Stimulated activated CD8-positive, alpha-beta memory T cell treated with anti-CD3 and anti-CD28 coated beads, Interleukin-7, amount 100 ng/mL, for 48 hours (primary cell): ENCODE results near the gene LHPP.

Experiments
- DNase-seq, 2 donors: peaks; one replicate each; pipeline ENCODE4 v3.0.0-alpha.2; 2020; ENCODE audit warnings: low read depth in 1 of 2; ENCODE audit errors: extremely low read depth in 1 of 2

The LHPP gene

DNA sequence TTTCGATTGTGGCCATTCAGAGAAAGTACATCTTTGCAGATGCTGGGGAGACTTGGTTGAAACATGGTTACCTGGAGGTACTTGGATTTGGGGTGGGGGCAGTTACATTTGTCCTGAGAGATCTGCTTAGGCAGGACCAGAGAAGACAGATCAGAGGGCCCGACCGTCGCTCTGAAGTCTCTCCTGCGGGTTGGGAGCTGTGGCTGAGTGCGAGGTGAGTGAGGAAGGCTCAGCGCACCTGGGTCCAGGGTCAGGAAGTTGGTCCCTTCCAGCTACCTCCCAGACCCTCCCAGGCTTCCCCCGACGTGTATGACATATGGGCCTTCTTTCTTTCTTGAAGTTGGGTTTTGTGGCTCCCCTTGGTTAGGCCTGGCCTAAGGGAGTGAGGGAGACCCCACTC is 56.3 kb downstream of the LHPP start:
- DNase-seq, result no peak

DNA sequence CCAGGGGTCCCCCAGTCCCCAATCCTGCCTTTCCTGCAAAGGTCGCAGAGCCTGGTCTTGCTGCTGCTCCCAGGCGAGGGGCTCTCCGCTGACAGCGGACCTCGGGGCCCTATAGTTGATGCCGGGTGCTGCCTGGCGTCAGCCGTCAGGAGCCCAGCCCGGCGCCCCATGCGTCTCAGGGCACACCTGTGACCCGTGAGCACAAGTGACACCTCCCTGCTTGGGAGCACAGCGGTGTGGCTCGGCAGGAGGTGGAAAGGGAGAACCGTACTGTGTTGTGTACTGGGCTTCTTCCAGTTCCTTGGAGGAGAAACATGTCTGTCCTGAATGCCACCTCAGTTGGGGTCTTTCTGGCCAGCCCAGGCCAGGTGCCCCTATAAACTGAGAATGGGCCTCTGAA is 56.7 kb downstream of the LHPP start:
- no peak for DNase-seq

GRCh38 chr10:124520558-124521428 is 59.2 kb downstream of the LHPP start:
- DNase-seq, result no peak

GRCh38 chr10:124521429-124521871 is 59.8 kb downstream of the LHPP start:
- DNase-seq, result no peak

DNA sequence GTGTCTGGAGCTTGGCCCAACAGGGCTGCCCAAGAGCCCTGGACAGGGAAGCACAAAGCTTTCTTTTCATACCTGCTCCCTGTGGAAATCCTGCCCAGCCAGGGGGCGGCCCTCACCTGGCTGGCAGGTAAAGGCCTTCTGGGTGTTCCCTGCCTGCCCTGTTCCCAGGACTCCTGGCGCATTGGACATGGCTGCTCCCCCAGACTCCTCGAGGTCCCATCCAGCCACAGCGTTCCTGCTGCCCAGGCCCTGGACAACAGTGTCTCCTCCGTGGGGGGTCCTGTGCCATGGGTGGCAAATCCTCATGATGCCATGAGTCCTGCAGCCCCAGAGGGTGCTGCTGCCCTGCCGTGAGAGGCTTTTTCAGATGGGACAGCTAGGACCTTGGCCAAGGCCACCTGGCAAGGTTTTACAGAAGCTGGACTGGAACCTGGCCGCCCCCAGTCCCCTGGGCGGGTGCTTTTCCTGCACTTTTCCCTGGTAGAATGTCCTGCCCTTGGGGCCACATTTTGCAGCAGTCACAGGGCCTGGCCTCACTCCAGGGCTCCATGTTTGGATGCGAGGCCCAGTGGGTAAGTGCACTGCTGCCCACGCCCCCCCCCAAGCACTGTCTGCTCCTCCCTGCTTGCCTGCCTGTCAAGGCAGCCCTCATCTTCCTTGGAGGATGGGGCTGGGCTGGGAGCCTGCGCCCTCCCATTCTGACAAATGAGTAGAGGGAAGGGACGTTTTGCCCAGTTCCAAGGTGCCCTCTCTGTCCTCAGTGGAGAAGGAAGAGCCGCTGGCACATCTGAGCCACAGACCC is 60.7 kb downstream of the LHPP start:
- DNase-seq, result no peak

DNA sequence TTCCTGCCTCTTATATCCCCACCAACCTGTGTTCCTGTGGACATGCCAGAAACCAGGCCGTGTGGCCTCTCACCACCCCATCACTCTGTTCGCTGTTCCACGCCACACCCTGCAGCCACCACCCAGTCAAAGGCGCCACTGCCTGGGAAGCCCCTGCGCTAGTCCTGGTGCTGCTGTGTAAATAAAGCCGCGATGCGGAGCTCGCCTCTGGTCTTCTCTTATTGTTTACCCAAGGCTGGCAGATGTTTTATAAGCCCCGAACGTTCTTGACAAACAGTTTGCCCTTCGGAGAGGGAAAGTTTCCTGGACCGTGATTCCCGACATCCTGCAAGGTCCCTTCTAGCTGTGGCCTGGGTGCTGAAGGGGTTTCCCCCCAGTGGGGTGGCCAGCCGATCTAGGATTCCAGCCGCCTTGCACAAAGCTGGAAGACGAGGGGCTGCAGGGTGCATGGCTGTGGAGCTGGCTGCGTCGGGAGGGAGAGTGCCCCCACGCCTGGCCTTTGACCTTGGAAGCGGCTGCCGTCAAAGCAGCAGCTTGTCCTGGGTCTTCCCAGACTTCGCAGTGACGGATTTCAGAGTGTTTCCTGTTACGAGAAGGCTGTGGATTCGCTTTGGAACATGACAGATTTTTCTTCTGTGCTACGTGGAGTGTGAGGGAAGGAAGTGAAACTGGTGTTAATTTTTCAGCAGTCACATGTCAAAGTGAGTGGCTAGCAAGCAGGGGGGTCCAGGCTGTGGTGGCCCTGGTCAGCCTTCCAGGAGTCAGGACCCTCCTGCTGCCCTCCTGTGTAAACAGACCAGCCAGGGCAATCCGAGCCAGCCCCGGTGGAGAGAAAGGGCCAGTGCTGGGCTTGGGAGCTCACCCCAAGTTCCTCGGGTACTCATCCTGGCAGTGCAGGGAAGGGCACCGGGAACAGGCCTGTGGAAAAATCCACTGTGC is 61.6 kb downstream of the LHPP start:
- no peak for DNase-seq

GRCh38 chr10:124523901-124524300 is 62.3 kb downstream of the LHPP start:
- DNase-seq, result no peak

DNA sequence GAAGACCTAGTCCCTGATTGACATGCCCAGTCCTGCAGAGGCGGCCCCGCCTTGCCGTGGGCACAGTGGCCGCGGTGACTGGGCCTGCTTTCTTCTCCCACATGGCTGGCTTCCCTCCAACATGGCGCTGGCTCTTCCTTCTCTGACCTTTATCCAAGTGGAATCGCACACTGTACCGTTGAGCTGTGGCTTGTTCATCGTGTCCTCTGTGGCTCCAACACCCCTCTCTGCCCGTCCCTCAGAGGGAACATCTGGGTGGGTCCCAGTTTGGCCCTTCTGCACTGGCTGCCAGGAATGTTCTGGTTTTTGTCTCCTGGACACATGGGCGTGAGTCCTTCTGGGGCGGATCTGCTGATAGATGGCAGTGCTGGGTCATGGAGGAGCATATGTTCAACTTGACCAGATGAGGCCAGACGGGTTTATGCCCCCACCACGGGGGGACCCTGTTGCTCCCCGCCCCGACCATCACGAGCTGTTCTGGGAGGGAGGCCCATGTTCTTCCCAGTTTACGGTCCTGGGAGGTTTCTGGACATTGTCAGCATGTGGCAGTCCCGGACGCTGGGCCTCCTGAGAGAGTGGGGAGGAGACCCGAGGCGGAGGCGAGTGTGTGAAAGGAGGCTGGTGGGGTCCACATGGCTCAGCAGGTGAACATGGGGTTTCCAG is 63.5 kb downstream of the LHPP start:
- DNase-seq, result no peak

DNA sequence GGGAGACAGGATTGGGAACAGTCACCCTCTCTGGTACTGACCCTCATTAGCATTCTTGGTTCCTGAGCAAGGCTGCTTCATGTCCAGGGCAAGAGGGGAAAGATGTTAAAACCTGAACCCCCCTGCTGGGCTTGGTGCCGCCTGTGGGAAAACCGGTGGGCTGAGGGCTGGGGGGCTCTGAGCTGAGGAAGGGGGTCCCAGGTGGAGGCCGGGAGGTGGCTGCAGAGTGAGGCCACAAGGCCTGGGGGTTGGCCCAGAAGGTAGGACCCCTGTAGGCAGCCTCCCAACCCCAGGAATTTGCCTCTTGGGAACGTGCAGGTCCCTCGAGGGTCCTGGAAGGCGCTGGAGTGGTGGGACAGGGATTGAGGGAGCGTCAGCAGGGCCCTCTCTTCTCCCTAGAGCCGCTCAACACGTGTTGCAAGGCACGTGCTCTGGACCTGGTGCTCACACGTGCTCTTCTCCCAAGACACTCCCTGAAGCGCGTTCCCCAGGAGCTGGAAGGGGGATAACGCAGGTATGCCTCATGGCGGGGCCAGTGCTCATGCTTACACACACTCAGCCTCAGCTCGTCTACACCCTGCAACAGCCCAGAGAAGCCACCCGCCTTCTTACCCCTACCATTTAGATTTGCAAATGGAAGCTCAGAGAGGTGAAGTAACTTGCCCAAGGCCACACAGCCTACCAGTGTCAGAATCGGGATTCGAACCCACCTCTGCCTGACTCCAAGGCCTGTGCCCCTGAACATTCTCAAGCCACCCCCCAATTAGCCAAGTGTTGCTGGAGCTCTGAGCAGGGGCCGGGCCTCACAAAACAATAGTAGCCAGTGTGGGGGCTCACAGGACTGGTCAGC is 64.4 kb downstream of the LHPP start:
- no peak for DNase-seq

GRCh38 chr10:124526621-124527267 is 65.1 kb downstream of the LHPP start:
- no peak for DNase-seq

GRCh38 chr10:124527874-124528395 is 66.3 kb downstream of the LHPP start:
- no peak for DNase-seq

GRCh38 chr10:124529661-124530214 is 68.1 kb downstream of the LHPP start:
- DNase-seq, result no peak

- peak; percentile 67 to 77 for DNase-seq
Measured at GRCh38 chr10:124530215-124530665, 68.6 kb downstream of the LHPP start.

- DNase-seq, result no peak
Measured at GRCh38 chr10:124530816-124531215, 69.2 kb downstream of the LHPP start.

DNA sequence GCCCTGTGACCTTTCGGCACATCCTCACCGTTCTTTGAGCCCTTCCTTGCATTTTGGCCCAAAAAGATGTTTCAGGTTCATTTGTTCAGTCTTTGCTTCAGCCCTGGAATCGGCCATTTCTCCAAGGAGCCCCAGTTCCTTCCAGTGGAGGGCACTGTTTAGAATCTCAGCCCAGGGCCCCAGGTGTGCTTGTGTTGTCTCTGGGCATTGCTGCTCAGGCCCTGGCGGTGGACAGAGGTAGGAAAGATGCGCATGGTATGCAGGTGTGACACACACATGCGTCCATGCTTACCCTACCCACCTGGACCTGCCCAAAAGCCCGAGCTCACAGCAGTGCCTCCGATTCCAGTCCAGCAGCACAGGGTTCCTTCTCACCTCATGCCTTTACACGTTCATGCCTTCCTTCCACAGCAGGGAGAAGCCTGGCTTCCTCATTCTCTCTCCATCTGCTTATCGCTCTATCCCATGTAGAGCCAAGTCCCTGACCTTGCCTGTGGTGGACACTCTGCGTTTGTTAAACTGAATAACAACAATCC is 70.6 kb downstream of the LHPP start:
- no peak for DNase-seq

- no peak for DNase-seq
Measured at GRCh38 chr10:124532788-124533187, 71.2 kb downstream of the LHPP start.

- no peak for DNase-seq
Measured at GRCh38 chr10:124533266-124533665, 71.6 kb downstream of the LHPP start.

DNA sequence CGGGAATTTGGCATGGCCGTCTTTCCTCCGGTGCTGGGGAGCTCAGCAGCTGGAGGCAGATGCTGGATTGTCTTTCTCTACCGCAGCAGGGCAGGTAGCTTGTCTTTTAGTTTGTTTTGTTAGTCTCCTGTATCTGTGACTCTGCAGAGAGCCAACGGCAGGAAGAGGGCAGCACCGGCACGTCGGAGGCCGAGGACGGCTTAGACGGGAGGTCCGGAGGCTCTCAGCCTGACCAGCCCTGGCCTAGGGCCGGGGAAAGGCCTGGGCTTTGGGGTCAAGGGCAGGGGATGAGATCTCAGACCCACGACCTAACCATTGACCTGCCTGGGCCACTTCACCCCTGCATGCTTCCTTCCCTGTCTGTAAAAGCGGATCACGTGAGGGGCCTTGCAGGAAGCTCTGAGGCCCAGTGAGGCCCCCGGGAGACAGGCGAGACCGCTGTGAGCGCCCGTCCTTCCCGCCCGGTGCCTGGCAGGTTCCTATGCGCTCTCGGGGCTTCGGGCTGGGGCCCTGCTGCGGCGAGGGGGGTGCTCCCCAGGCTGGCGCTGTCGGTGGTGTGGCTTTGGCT is 72.7 kb downstream of the LHPP start:
- DNase-seq, result no peak
